Skin epidermis (tissue), 12 donors: ENCODE results near the gene ATP6V0C.
A peak's percentile ranks its signal among the peaks of the same experiment; 100 is the strongest.
"Not testable (repeated sequence)": the region's sequence is repeated elsewhere in the genome, so short reads cannot be mapped to it uniquely, and the experiment has no call there.

Source experiments
- H3K27ac ChIP-seq, 21 experiments: fragments of 200-600 bp; sonication (generic) in 11 of 21; one replicate each; pipeline ENCODE4 v1.5.0; 2020; ENCODE audit warnings: mild to moderate bottlenecking in 3 of 21, inconsistent platforms in 2 of 21, moderate library complexity in 2 of 21
- H3K4me3 ChIP-seq, 7 experiments: fragments of 200-600 bp; sonication (generic) in 2 of 7; one replicate each; pipeline ENCODE4 v1.5.0; 2020; ENCODE audit warnings: inconsistent platforms in 2 of 7, mild to moderate bottlenecking in 2 of 7, moderate library complexity in 1 of 7

Gene ATP6V0C

DNA sequence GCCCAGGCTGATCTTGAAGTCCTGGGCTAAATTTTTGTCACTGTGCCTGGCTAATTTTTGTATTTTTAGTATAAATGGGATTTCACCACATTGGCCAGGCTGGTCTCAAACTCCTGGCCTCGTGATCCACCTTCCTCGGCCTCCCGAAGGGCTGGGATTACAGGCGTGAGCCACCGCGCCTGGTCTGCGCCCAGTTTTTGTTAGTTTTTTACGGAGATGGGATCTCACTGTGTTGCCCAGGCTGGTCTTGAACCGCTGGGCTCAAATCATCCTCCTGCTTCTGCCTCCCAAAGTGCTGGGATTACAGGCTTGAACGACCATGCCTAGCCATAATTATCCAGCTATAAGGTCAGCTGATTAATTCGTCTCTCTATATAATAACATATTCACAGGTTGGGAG, 20.2 kb downstream of the ATP6V0C start:
- Histone ChIP-seq H3K4me3 (no peak overlapping the region), H3K27ac (peak overlapping the region in 2 of 21 experiments; percentile 42 to 94)

DNA sequence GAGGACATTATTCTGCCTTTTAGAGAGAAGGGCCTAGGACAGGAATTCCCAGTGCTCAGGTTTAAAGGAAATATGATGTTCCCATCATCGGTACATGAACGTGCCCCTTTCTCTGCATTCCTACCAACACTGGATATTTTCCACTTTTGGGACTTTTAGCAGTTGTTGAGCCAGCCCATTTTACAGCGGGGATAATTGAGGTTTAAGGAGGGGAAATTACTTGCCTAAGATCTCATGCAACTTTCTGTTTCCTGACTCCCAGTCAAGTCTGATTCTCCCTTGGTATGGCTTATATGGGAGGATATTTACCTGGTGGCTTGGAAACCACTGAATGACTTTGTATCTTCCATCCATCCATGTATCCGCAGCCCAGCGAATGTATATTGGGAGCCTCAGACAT, 20.6 kb downstream of the ATP6V0C start:
- H3K4me3 ChIP-seq: not testable (repeated sequence)

DNA sequence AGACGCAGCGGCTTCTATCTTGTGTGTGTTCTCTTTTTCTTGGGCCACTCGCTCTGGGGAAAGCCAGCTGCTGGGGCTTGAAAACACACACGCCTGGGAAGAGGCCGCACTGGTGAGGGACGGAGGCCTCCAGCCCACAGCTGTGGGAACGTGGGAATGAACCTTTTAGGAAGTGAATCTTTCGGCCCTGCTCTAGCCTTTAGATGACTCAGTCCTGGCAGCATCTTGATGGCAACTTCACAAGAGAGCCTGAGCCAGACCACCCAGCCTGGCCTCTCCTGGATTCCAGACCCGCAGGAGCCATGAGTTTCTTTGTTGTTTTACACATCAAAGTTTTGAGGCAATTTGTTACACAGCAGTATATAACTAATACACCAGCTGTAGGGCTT, 21.9 kb downstream of the ATP6V0C start:
- no peak overlapping the region for H3K4me3 ChIP-seq

More for the DNA sequence above, 20.6 kb downstream of the ATP6V0C start:
- not testable (repeated sequence) for H3K27ac ChIP-seq

DNA sequence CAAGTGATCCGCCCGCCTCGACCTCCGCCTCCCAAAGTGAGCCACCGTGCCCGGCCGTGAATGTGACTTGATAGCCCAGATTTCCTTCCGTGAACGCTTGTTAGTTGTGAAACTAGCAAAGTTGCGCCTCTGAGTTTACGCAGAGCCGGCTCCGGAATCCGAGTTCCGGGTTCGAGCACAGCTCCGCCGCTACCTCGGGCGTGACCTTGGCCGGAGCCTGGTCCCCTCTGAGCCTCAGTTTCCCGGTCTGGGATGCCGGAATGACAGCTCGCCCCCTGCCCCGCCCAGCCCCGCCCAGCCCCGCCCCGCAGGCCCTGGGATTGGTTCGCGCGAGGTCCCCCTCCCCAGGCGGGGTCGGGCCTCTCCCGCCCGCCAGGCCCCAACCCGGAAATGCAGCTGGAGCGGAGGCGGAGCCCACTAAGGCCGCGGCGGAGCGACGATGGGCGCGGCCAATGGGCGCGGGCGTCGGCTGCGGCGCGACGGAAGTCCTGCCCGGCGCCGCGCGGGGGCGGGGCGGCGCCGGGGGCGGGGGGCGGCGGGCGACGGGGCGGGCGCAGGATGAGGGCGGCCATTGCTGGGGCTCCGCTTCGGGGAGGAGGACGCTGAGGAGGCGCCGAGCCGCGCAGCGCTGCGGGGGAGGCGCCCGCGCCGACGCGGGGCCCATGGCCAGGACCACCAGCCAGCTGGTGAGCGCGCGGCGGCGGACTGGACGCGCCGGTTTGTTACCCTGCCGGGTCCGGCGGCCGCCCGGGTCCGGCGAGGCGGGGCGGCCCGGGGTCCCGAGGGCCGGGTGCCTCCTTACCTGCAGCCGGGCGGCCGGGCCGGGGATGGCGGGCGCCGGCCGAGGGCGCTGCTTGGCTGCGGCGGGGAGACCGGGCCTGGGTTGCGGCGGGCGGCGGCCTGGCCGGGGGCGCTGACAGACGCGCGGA, 24.0 kb downstream of the ATP6V0C start, which contains the start of gene PDPK1:
TSS of gene PDPK1 (plus strand) at position 571 of the 929 bp plus-strand sequence. CDS start at position 663, 92 bp downstream.
- Histone ChIP-seq H3K4me3 (peak within 1 kb of the TSS; percentile 40 to 64 (median 60)), H3K27ac (peak within 1 kb of the TSS; percentile 39 to 90 (median 81))

More for the DNA sequence above, 21.9 kb downstream of the ATP6V0C start:
- H3K27ac ChIP-seq: peak overlapping the region in 14 of 21 experiments; percentile 2 to 87 (median 50)

DNA sequence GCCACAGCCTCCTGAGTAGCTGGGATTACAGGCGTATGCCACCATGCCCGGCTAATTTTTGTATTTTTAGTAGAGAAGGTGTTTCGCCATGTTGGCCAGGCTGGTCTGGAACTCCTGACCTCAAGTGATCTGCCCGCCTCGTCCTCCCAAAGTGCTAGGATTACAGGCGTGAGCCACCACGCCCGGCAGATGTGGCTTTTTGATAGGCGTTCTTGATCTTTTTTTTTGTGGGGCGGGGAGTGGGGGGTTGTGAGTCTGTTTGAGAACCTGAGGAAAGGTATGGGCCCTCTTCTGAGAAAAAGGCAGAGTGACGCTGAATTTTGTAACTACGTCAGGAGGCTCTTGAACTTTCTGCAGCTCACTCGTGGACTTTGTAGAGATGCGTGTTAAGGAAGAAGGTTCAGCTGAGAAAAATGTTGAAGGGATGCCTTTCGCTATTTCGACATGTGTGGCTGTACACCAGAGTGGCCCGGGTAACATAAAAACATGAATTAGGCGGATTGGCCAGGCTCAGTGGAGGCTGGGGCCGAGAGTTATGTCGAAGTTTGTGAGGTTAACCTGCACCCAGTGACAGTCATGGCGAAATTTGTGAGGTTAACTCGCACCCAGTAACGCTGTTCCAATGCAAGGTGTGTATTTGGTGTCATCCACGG, 25.6 kb downstream of the ATP6V0C start:
- not testable (repeated sequence) for H3K27ac ChIP-seq
- peak overlapping the region in 3 of 7 experiments; percentile 44 to 64 (median 51) for H3K4me3 ChIP-seq

DNA sequence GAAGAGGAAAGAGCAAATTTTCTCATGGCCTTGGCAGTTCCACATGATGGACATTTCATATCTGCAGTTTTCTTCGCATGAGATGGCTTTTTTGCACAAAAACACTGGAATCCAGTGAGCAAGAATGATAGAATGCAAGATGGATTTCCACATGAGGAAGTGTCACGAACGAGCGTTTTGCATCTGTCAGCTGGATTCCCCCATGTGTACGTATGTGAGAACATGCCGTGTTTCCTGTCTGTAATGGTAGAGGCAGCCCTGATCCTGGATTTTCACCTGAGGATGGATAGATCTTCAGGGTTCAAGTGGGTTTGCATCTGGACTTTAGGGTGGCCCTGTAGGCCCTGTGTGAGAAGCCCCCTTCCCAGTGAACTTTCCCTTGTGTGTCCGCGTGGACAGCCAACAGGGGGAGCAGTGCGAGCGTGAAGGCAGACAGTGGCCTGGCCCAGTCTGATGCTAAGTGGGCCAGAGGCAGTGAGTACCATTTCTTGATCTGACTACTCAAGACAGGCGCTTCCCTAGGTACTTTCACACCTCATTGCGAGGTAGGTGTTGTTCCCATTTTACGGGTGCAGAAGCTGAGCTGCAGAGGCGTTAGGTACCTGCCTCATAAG, 26.2 kb downstream of the ATP6V0C start:
- H3K4me3 ChIP-seq: not testable (repeated sequence)
- peak overlapping the region in 1 of 21 experiments; percentile 33 for H3K27ac ChIP-seq

DNA sequence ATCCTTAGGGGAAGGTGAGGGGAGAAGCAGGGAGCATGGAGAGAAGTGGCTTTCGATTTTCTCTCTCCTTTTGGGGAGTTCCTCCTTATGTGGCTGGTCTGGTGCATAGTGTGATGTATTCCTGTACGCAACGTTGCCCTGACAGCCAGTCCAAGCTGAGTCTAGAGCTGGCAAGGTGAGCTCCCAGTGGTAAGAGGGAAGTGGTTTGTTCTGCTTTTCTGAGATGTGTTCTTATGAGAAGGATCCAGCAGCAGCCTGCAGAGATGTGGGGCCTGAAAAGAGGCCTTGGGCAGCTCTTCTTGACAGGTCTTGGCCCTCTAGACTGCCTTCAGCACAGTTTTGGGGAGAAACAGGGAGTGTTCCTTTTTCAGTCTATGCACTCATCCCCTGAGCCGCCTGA, 27.2 kb downstream of the ATP6V0C start:
- H3K27ac ChIP-seq, H3K4me3 ChIP-seq: not testable (repeated sequence)

DNA sequence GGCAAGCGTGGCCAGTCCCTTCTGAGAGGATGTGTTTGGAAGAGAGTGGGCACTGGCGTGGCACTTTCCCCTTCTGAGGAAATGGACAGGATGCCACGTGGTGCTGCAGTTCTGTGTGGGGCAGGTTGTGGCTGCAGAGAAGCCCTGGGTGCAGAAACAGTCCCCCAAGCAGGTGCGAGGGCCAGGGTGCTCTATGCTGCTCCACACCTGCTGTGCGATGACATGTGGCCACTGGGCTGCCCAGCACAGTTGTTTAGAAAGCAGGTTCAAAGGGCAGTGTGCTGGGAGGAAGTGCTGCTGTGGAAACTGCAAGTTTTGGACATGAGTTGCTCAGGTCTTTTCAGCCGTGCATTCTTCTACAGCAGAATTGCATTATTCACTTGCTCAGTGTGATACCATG, 27.7 kb downstream of the ATP6V0C start:
- not testable (repeated sequence) for H3K27ac ChIP-seq, H3K4me3 ChIP-seq

DNA sequence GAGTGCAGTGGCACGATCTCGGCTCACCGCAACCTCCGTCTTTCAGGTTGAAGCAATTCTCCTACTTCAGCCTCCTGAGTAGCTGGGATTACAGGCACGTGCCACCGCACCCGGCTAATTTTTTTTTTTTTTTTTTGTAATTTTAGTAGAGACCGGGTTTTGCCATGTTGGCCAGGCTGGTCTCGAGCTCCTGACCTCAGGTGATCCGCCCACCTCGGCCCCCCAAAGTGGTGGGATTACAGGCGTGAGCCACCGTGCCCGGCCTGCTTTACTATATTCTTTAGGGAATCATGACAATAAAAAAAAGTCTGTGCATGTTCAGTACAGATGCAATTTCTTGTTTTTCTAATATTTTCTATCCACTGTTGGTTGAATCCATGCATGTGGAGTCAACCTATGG, 30.0 kb downstream of the ATP6V0C start:
- not testable (repeated sequence) for H3K4me3 ChIP-seq, H3K27ac ChIP-seq

DNA sequence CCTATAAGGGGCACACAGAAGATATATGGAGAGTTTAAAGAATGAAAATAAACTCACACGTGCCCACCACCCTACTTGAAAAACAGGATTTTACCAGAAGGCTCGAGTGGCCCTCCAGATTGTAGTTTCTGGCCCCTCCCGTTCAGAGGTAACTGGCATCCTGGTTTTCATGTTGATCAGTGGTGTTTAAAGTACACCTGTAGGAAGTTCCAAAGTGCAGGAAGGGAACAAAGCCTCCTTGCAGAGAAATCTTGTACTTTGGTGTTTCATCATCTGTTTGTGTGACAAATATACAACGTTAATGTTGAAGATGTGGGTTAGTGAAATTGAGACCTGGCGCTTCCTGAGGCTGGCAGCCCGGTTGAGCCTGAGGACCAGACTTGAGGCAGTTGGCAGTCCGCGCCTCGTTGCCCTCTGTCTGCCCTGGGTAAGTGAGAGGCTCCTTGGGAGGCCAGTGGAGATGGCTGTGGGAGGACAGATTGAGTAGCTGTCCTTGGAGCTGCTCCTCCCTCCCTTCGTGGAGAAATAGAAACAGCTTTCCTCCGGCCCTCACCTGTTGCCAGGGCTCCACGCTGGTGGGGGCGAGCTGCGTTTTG, 36.6 kb downstream of the ATP6V0C start:
- H3K27ac ChIP-seq, H3K4me3 ChIP-seq: not testable (repeated sequence)

DNA sequence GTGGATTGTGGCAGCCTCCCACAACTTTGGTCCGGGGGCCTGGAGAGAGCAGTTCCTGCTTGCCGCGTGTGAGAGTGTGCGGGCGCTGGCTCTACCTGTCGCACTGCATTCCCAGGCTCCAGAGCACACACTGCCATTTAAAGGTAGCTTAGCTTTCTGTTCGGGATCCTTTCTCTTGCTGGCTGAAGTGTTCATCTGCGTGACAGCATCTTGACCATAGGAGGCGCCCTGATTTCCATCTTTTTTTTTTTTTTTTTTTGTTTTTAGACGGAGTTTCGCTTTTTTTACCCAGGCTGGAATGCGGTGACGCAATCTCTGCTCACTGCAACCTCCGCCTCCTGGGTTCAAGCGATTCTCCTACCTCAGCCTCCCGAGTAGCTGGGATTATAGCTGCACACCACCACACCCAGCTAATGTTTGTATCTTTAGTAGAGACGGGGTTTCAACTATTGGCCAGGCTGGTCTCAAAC, 37.7 kb downstream of the ATP6V0C start:
- H3K4me3 ChIP-seq: not testable (repeated sequence)
- H3K27ac ChIP-seq: peak overlapping the region in 2 of 21 experiments; percentile 11 to 42

DNA sequence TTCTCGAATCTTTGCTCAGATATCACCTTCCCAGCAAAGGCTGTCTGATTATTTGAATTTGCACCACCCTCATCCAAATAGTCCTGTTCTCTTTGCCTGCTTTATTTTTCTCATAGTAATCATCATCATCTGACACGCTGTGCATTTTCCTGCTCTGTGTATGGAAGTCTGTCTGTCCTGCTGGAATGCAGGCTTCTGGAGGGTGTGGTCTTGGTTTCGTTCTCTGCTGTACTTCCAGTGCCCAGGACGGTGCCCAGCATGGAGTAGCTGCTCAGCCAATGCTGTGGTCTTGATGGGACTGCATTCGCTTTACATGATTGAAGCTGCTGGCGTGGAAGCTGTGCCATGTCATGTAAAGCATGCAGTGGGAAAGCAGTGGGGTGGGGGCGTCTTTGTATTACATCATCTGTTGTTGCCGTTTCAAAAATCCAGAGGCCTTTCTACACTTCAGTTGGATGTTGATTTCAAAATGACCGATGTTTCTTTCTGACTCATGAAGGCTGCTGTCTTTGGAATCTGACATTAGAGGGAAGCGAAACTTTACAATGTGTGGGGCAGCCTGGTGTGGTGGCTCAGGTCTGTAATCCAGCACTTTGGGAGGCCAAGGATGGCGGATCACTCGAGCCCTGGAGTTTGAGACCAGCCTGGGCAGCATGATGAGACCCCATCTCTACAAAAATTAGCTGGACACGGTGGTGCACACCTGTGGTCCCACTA, 41.1 kb downstream of the ATP6V0C start:
- not testable (repeated sequence) for H3K4me3 ChIP-seq, H3K27ac ChIP-seq

DNA sequence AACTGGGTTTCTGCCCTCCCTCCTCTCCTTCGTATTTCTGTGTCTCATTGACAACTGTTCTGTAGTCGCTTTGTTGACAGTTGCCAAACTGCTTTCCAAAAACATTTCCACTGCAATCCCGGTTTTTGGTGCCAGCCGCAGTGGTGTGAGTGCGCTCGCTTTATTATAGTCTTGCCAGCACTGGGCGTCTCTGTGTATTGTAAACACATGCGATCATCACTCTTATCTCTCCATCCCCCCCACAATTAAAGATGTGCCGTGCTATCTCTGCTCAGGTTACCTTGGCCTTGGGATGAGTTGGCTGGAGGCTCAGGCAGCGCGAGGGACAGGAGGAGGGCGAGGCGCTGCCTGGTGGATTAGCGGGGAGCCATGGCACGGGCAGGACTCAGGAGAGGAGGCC, 43.4 kb downstream of the ATP6V0C start:
- not testable (repeated sequence) for H3K4me3 ChIP-seq, H3K27ac ChIP-seq

DNA sequence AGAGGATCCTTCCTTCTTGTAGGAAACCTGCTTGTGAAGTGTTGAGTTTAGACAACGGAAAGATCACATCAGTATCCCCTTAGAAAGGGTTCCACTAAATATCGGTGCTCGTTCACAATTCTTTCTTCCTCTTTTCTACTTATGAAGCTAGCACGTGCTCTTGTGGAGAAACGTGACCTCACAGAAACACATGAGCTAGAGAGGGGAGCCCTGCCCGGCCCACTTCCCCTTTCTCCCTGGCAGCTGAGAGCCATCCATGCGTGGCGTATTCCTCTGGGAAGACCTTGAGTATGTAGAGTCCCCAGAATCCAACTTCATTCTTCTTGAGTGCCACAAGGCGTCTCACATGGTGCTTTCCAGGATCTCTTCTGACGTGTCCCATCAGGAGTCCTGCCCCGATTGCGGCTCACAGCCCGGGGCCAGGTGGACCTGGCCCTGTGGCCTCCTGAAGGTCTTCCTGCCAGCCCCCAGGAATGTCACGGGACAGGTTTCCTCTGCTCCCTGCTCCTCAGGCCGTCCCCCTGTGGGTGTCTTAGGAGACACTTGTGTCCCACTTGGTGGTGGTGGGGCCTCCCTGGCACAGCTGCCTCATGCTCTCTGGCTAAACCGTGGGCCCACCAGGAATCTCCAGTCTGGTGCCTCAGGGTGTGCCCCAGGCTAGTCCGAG, 46.5 kb downstream of the ATP6V0C start:
- H3K4me3 ChIP-seq, H3K27ac ChIP-seq: not testable (repeated sequence)

DNA sequence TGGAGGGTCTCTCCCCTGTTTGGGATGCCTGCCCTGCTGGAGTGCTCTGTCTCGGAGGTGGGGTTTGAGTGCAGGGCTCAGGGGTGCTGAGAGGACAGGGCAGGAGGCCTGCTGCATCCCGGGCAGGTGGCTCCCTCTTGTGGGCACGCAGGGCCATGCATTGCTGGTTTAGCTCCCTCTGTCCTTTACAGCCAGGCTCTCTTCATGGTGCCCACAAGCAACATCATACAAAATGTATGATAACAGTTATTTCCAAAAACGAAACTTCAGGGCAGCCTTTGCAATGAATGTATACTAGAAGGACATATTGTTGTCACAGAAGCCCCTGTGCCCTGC, 47.0 kb downstream of the ATP6V0C start:
- H3K4me3 ChIP-seq, H3K27ac ChIP-seq: not testable (repeated sequence)

DNA sequence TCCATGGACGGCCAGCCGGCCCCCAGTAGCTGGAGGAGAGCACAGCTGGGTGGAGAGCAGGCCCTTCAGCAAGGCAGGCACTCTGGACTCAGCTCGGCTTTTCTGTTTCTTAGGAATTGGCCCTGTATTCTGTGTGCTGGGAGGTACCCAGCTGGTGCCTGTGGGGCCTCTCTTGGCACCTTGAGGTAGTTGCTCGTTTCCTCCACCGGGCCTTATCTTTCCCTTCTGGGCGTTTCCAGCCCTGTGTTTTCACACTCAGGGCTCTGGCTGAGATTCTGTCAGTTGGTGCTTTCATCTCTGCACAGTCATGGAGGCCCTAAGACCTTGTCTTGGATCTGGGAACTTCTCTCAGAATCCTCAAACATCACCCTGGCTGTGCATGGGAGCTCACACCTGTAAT, 53.8 kb downstream of the ATP6V0C start:
- not testable (repeated sequence) for H3K27ac ChIP-seq, H3K4me3 ChIP-seq

DNA sequence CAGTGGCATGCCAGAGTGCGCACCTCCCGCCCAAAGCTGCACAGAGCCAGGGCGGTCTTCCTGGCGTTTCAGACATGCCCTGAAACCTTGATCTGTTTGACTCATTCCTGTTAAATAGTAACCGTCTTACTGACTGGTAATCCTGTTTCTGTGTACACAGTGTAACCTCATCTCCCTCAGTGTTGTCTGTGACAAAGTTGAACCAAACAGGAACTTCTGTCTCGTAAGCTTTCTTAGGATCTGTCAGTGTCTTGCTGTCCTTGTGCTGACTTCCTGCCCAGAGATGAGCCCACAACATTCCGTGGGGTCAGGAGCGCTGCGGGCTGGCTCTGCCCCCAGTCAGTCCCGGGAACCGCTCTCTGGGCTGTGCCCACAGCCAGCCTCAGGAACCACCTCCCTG, 54.8 kb downstream of the ATP6V0C start:
- H3K4me3 ChIP-seq: not testable (repeated sequence)

More for the DNA sequence above, 54.8 kb downstream of the ATP6V0C start:
- not testable (repeated sequence) for H3K27ac ChIP-seq
